ENCODE measurements around the gene C12orf57.

The C12orf57 gene

GRCh38 chr12:6959805-6960592 lies 16.2 kb downstream of the C12orf57 start:
- Histone ChIP-seq H3K4me1 (ENCODE audit: control insufficient read depth, insufficient read depth, low read length, poor library complexity, severe bottlenecking) (peaks cover 86% of the 10 kb centered on the region), H3K9me3 (ENCODE audit: control insufficient read depth, low read length) (no peaks in the 10 kb centered on the region), H3K36me3 (ENCODE audit: control insufficient read depth, insufficient read depth, low read length) (peaks cover 39% of the 10 kb centered on the region), H3K4me3 (ENCODE audit: insufficient read depth, low read depth, low read length, poor library complexity, severe bottlenecking) (peak overlapping the region; percentile 46), H3K27ac (ENCODE audit: insufficient read depth, low read length, poor library complexity, severe bottlenecking) (peak overlapping the region; percentile 96), H3K27me3 (replicated peaks; ENCODE audit: control insufficient read depth, insufficient read depth, low read length, poor library complexity, severe bottlenecking) (no peaks in the 10 kb centered on the region)
- DNase-seq, result no peak

GRCh38 chr12:6960593-6961277 lies 16.9 kb downstream of the C12orf57 start:
- Histone ChIP-seq H3K4me3 (ENCODE audit: insufficient read depth, low read depth, low read length, poor library complexity, severe bottlenecking) (peak overlapping the region; percentile 12), H3K4me1 (ENCODE audit: control insufficient read depth, insufficient read depth, low read length, poor library complexity, severe bottlenecking) (peaks cover 82% of the 10 kb centered on the region), H3K27ac (ENCODE audit: insufficient read depth, low read length, poor library complexity, severe bottlenecking) (peak overlapping the region; percentile 96), H3K36me3 (ENCODE audit: control insufficient read depth, insufficient read depth, low read length) (peaks cover 38% of the 10 kb centered on the region), H3K27me3 (replicated peaks; ENCODE audit: control insufficient read depth, insufficient read depth, low read length, poor library complexity, severe bottlenecking) (no peaks in the 10 kb centered on the region), H3K9me3 (ENCODE audit: control insufficient read depth, low read length) (no peaks in the 10 kb centered on the region)
- no peak for DNase-seq

- Histone ChIP-seq H3K4me1 (ENCODE audit: control insufficient read depth, insufficient read depth, low read length, poor library complexity, severe bottlenecking) (peaks cover 76% of the 10 kb centered on the region), H3K27me3 (replicated peaks; ENCODE audit: control insufficient read depth, insufficient read depth, low read length, poor library complexity, severe bottlenecking) (no peaks in the 10 kb centered on the region), H3K36me3 (ENCODE audit: control insufficient read depth, insufficient read depth, low read length) (peaks cover 38% of the 10 kb centered on the region), H3K4me3 (ENCODE audit: insufficient read depth, low read depth, low read length, poor library complexity, severe bottlenecking) (peak overlapping the region; percentile 12), H3K27ac (ENCODE audit: insufficient read depth, low read length, poor library complexity, severe bottlenecking) (peak overlapping the region; percentile 96), H3K9me3 (ENCODE audit: control insufficient read depth, low read length) (no peaks in the 10 kb centered on the region)
- DNase-seq, result peak; percentile 88 to 89 (median 89)
Measured at GRCh38 chr12:6961278-6961694, 17.5 kb downstream of the C12orf57 start.

GRCh38 chr12:6961695-6962284 lies 18.0 kb downstream of the C12orf57 start:
- Histone ChIP-seq H3K4me3 (ENCODE audit: insufficient read depth, low read depth, low read length, poor library complexity, severe bottlenecking) (no peak overlapping the region), H3K9me3 (ENCODE audit: control insufficient read depth, low read length) (no peaks in the 10 kb centered on the region), H3K36me3 (ENCODE audit: control insufficient read depth, insufficient read depth, low read length) (peaks cover 38% of the 10 kb centered on the region), H3K4me1 (ENCODE audit: control insufficient read depth, insufficient read depth, low read length, poor library complexity, severe bottlenecking) (peaks cover 71% of the 10 kb centered on the region), H3K27me3 (replicated peaks; ENCODE audit: control insufficient read depth, insufficient read depth, low read length, poor library complexity, severe bottlenecking) (no peaks in the 10 kb centered on the region), H3K27ac (ENCODE audit: insufficient read depth, low read length, poor library complexity, severe bottlenecking) (peak overlapping the region; percentile 96)
- DNase-seq, result peak in 1 of 3 donors; percentile 53

GRCh38 chr12:6962285-6963015 lies 18.6 kb downstream of the C12orf57 start:
- H3K4me3 ChIP-seq (ENCODE audit: insufficient read depth, low read depth, low read length, poor library complexity, severe bottlenecking), result no peak overlapping the region
- no peaks in the 10 kb centered on the region for H3K27me3 ChIP-seq (replicated peaks; ENCODE audit: control insufficient read depth, insufficient read depth, low read length, poor library complexity, severe bottlenecking)
- no peak for DNase-seq
- peaks cover 65% of the 10 kb centered on the region for H3K4me1 ChIP-seq (ENCODE audit: control insufficient read depth, insufficient read depth, low read length, poor library complexity, severe bottlenecking)
- H3K27ac ChIP-seq (ENCODE audit: insufficient read depth, low read length, poor library complexity, severe bottlenecking), result peak overlapping the region; percentile 96
- peaks cover 40% of the 10 kb centered on the region for H3K36me3 ChIP-seq (ENCODE audit: control insufficient read depth, insufficient read depth, low read length)
- H3K9me3 ChIP-seq (ENCODE audit: control insufficient read depth, low read length), result no peaks in the 10 kb centered on the region

GRCh38 chr12:6963016-6963731 lies 19.4 kb downstream of the C12orf57 start:
- Histone ChIP-seq H3K27me3 (replicated peaks; ENCODE audit: control insufficient read depth, insufficient read depth, low read length, poor library complexity, severe bottlenecking) (no peaks in the 10 kb centered on the region), H3K4me1 (ENCODE audit: control insufficient read depth, insufficient read depth, low read length, poor library complexity, severe bottlenecking) (peaks cover 57% of the 10 kb centered on the region), H3K36me3 (ENCODE audit: control insufficient read depth, insufficient read depth, low read length) (peaks cover 41% of the 10 kb centered on the region), H3K9me3 (ENCODE audit: control insufficient read depth, low read length) (no peaks in the 10 kb centered on the region), H3K27ac (ENCODE audit: insufficient read depth, low read length, poor library complexity, severe bottlenecking) (peak overlapping the region; percentile 96), H3K4me3 (ENCODE audit: insufficient read depth, low read depth, low read length, poor library complexity, severe bottlenecking) (no peak overlapping the region)
- no peak for DNase-seq

GRCh38 chr12:6963791-6964413 lies 20.1 kb downstream of the C12orf57 start:
- H3K4me3 ChIP-seq (ENCODE audit: insufficient read depth, low read depth, low read length, poor library complexity, severe bottlenecking), result no peak overlapping the region

GRCh38 chr12:6964605-6965025 lies 20.8 kb downstream of the C12orf57 start:
- H3K27ac ChIP-seq (ENCODE audit: insufficient read depth, low read length, poor library complexity, severe bottlenecking), result peak overlapping the region; percentile 68
- no peaks in the 10 kb centered on the region for H3K27me3 ChIP-seq (replicated peaks; ENCODE audit: control insufficient read depth, insufficient read depth, low read length, poor library complexity, severe bottlenecking)
- peaks cover 46% of the 10 kb centered on the region for H3K36me3 ChIP-seq (ENCODE audit: control insufficient read depth, insufficient read depth, low read length)
- H3K4me3 ChIP-seq (ENCODE audit: insufficient read depth, low read depth, low read length, poor library complexity, severe bottlenecking), result no peak overlapping the region
- H3K4me1 ChIP-seq (ENCODE audit: control insufficient read depth, insufficient read depth, low read length, poor library complexity, severe bottlenecking), result peaks cover 44% of the 10 kb centered on the region
- no peak for DNase-seq
- H3K9me3 ChIP-seq (ENCODE audit: control insufficient read depth, low read length), result no peaks in the 10 kb centered on the region

More at GRCh38 chr12:6963791-6964413, 20.1 kb downstream of the C12orf57 start:
- Histone ChIP-seq H3K27me3 (replicated peaks; ENCODE audit: control insufficient read depth, insufficient read depth, low read length, poor library complexity, severe bottlenecking) (no peaks in the 10 kb centered on the region), H3K36me3 (ENCODE audit: control insufficient read depth, insufficient read depth, low read length) (peaks cover 45% of the 10 kb centered on the region), H3K27ac (ENCODE audit: insufficient read depth, low read length, poor library complexity, severe bottlenecking) (peak overlapping the region; percentile 30), H3K9me3 (ENCODE audit: control insufficient read depth, low read length) (no peaks in the 10 kb centered on the region), H3K4me1 (ENCODE audit: control insufficient read depth, insufficient read depth, low read length, poor library complexity, severe bottlenecking) (peaks cover 50% of the 10 kb centered on the region)
- no peak for DNase-seq

Data from effector memory CD4-positive, alpha-beta T cell (primary cell).